ENCODE data around the gene CCDC51. TPM values are rescaled to one million over a fixed set of nuclear protein-coding genes. Genes with fewer than 3 reads are reported as not detected.

CCDC51 gene
- total RNA-seq, 1 donor from 2014 or later: 39.2 TPM

- Histone ChIP-seq H3K27me3 (ENCODE audit: control insufficient read depth, insufficient read depth, low read length) (no peaks in the 10 kb centered on the region), H3K4me3 (ENCODE audit: low read depth, low read length) (peak overlapping the region; percentile 84), H3K36me3 (ENCODE audit: control insufficient read depth, insufficient read depth, low read length) (no peaks in the 10 kb centered on the region)
- TF ChIP-seq CTCF (IDR thresholded peaks at IDR 0.05; ENCODE audit: insufficient read depth, low read length, poor library complexity, severe bottlenecking): no peak
- no peak for DNase-seq (ENCODE audit: low read depth)
Measured at GRCh38 chr3:48440590-48440958, 655 bp upstream of the CCDC51 start.

GRCh38 chr3:48437812-48438211 lies 2.1 kb downstream of the CCDC51 start:
- no peak overlapping the region for H3K4me3 ChIP-seq (ENCODE audit: low read depth, low read length)
- no peak for DNase-seq (ENCODE audit: low read depth)
- H3K27me3 ChIP-seq (ENCODE audit: control insufficient read depth, insufficient read depth, low read length): no peaks in the 10 kb centered on the region
- H3K36me3 ChIP-seq (ENCODE audit: control insufficient read depth, insufficient read depth, low read length): no peaks in the 10 kb centered on the region
- TF ChIP-seq CTCF (IDR thresholded peaks at IDR 0.05; ENCODE audit: insufficient read depth, low read length, poor library complexity, severe bottlenecking): no peak

GRCh38 chr3:48436855-48437254 lies 3.1 kb downstream of the CCDC51 start:
- no peak for TF ChIP-seq CTCF (IDR thresholded peaks at IDR 0.05; ENCODE audit: insufficient read depth, low read length, poor library complexity, severe bottlenecking)
- Histone ChIP-seq H3K4me3 (ENCODE audit: low read depth, low read length) (no peak overlapping the region), H3K27me3 (ENCODE audit: control insufficient read depth, insufficient read depth, low read length) (no peaks in the 10 kb centered on the region), H3K36me3 (ENCODE audit: control insufficient read depth, insufficient read depth, low read length) (no peaks in the 10 kb centered on the region)
- DNase-seq (ENCODE audit: low read depth): no peak

- Histone ChIP-seq H3K4me3 (ENCODE audit: low read depth, low read length) (no peak overlapping the region), H3K27me3 (ENCODE audit: control insufficient read depth, insufficient read depth, low read length) (no peaks in the 10 kb centered on the region), H3K36me3 (ENCODE audit: control insufficient read depth, insufficient read depth, low read length) (no peaks in the 10 kb centered on the region)
- no peak for TF ChIP-seq CTCF (IDR thresholded peaks at IDR 0.05; ENCODE audit: insufficient read depth, low read length, poor library complexity, severe bottlenecking)
- DNase-seq (ENCODE audit: low read depth): no peak
Measured at GRCh38 chr3:48436477-48436787, 3.5 kb downstream of the CCDC51 start.

- TF ChIP-seq CTCF (IDR thresholded peaks at IDR 0.05; ENCODE audit: insufficient read depth, low read length, poor library complexity, severe bottlenecking): peak; percentile 100
- DNase-seq (ENCODE audit: low read depth): no peak
Measured at GRCh38 chr3:48435774-48436476, 4.0 kb downstream of the CCDC51 start.

GRCh38 chr3:48435223-48435595 lies 4.7 kb downstream of the CCDC51 start:
- Histone ChIP-seq H3K36me3 (ENCODE audit: control insufficient read depth, insufficient read depth, low read length) (no peaks in the 10 kb centered on the region), H3K4me3 (ENCODE audit: low read depth, low read length) (no peak overlapping the region), H3K27me3 (ENCODE audit: control insufficient read depth, insufficient read depth, low read length) (no peaks in the 10 kb centered on the region)
- DNase-seq (ENCODE audit: low read depth): no peak
- no peak for TF ChIP-seq CTCF (IDR thresholded peaks at IDR 0.05; ENCODE audit: insufficient read depth, low read length, poor library complexity, severe bottlenecking)

More at GRCh38 chr3:48435774-48436476, 4.0 kb downstream of the CCDC51 start:
- no peak overlapping the region for H3K4me3 ChIP-seq (ENCODE audit: low read depth, low read length)
- H3K36me3 ChIP-seq (ENCODE audit: control insufficient read depth, insufficient read depth, low read length): no peaks in the 10 kb centered on the region
- no peaks in the 10 kb centered on the region for H3K27me3 ChIP-seq (ENCODE audit: control insufficient read depth, insufficient read depth, low read length)

Data from kidney epithelial cell (primary cell).